Transverse colon (tissue), 4 donors: ENCODE data around the gene TMEM59.
"Not testable (repeated sequence)": the region's sequence is repeated elsewhere in the genome, so short reads cannot be mapped to it uniquely, and the experiment has no call there.

Experiments
- CTCF ChIP-seq, 5 experiments: fragments of 200-600 bp in 3 of 5; fragments of 450-650 bp in 2 of 5; sonication (generic) in 3 of 5; IDR thresholded peaks; 1 replicate in 2 of 5; 2 replicates in 3 of 5; pipeline ENCODE4 v1.5.1; 2016 to 2017; ENCODE audit warnings: antibody characterized with exemption in 5 of 5, inconsistent platforms in 3 of 5, mild to moderate bottlenecking in 2 of 5, moderate library complexity in 1 of 5
- EP300 ChIP-seq: sonication (generic); formaldehyde crosslinking; IDR thresholded peaks from one replicate; pipeline ENCODE4 v1.6.1; 2017; ENCODE audit warnings: antibody characterized with exemption, low read depth
- POLR2A ChIP-seq: fragments of 450-650 bp; IDR thresholded peaks from one replicate; pipeline ENCODE4 v1.6.1; 2016; ENCODE audit warnings: antibody characterized with exemption, mild to moderate bottlenecking, moderate library complexity
- POLR2AphosphoS5 ChIP-seq, 3 donors: sonication (generic); formaldehyde crosslinking; IDR thresholded peaks; one replicate each; pipeline ENCODE4 v1.6.1; 2016; ENCODE audit warnings: antibody characterized with exemption in 3 of 3

GRCh38 chr1:54050435-54050834 lies 2.6 kb downstream of the TMEM59 start:
- TF ChIP-seq CTCF (IDR thresholded peaks at IDR 0.05); POLR2A; POLR2AphosphoS5 (IDR thresholded peaks at IDR 0.05); EP300: not testable (repeated sequence)
